H9 (cell line): ENCODE data around the gene CUL2. TPM values are rescaled to one million over a fixed set of nuclear protein-coding genes. Genes with fewer than 3 reads are reported as not detected.

Experiments used
- DNase-seq: peaks from one replicate; pipeline ENCODE4 v3.0.0-alpha.2; 2017
- H2AFZ ChIP-seq: one replicate; pipeline ENCODE4 v1.6.1; 2013; ENCODE audit warnings: mild to moderate bottlenecking, low read length, control low read depth, moderate library complexity
- H2AK5ac ChIP-seq: 2 replicates; pipeline ENCODE4 v1.6.1; 2013; ENCODE audit warnings: low read length, control low read depth, mixed read lengths; ENCODE audit not compliant: insufficient read length
- H2BK120ac ChIP-seq: one replicate; pipeline ENCODE4 v1.6.1; 2013; ENCODE audit warnings: low read depth, mild to moderate bottlenecking, low read length, control low read depth, inconsistent platforms; ENCODE audit not compliant: poor library complexity, severe bottlenecking
- H2BK12ac ChIP-seq: 2 replicates; pipeline ENCODE4 v1.6.1; 2013; ENCODE audit warnings: low read length, control low read depth, mixed read lengths, low read depth; ENCODE audit not compliant: insufficient read length
- H2BK15ac ChIP-seq: 2 replicates; pipeline ENCODE4 v1.6.1; 2013; ENCODE audit warnings: low read depth, low read length, control low read depth
- H2BK20ac ChIP-seq: one replicate; pipeline ENCODE4 v1.6.1; 2013; ENCODE audit warnings: low read depth, mild to moderate bottlenecking, low read length, control low read depth, inconsistent platforms; ENCODE audit not compliant: poor library complexity, severe bottlenecking
- H2BK5ac ChIP-seq: 2 replicates; pipeline ENCODE4 v1.6.1; 2013; ENCODE audit warnings: low read length, control low read depth, mixed read lengths; ENCODE audit not compliant: insufficient read length
- H3K14ac ChIP-seq: 2 replicates; pipeline ENCODE4 v1.6.1; 2013; ENCODE audit warnings: low read length, control low read depth; ENCODE audit not compliant: insufficient read depth
- H3K18ac ChIP-seq: 2 replicates; pipeline ENCODE4 v1.6.1; 2013; ENCODE audit warnings: low read depth, mild to moderate bottlenecking, mixed read lengths, low read length, control low read depth; ENCODE audit not compliant: insufficient read length
- H3K23ac ChIP-seq: 2 replicates; pipeline ENCODE4 v1.6.1; 2013; ENCODE audit warnings: low read length, control low read depth, mixed read lengths, low read depth; ENCODE audit not compliant: insufficient read length
- H3K23me2 ChIP-seq: 2 replicates; pipeline ENCODE4 v1.6.1; 2013; ENCODE audit warnings: low read depth, mild to moderate bottlenecking, mixed read lengths, low read length, control low read depth; ENCODE audit not compliant: insufficient read length, poor library complexity, severe bottlenecking
- H3K27ac ChIP-seq: 2 replicates; pipeline ENCODE4 v1.5.1; 2013; ENCODE audit warnings: low read length, control low read depth, mixed read lengths, low read depth; ENCODE audit not compliant: insufficient read length
- H3K27me3 ChIP-seq: 2 replicates; pipeline ENCODE4 v1.6.1; 2013; ENCODE audit warnings: low read length, control low read depth, inconsistent platforms; ENCODE audit not compliant: insufficient read depth
- H3K4ac ChIP-seq: 2 replicates; pipeline ENCODE4 v1.6.1; 2013; ENCODE audit warnings: low read depth, mild to moderate bottlenecking, control low read depth, inconsistent platforms, low read length, moderate library complexity
- H3K4me1 ChIP-seq: 2 replicates; pipeline ENCODE4 v1.6.1; 2013; ENCODE audit warnings: low read length, control low read depth, inconsistent platforms; ENCODE audit not compliant: insufficient read depth
- H3K4me2 ChIP-seq: 2 replicates; pipeline ENCODE4 v1.6.1; 2013; ENCODE audit warnings: low read length, control low read depth, mixed read lengths; ENCODE audit not compliant: insufficient read length, insufficient read depth
- H3K56ac ChIP-seq: 2 replicates; pipeline ENCODE4 v1.6.1; 2013; ENCODE audit warnings: low read depth, mild to moderate bottlenecking, mixed read lengths, low read length, control low read depth; ENCODE audit not compliant: insufficient read length
- H3K79me1 ChIP-seq: 2 replicates; pipeline ENCODE4 v1.6.1; 2013; ENCODE audit warnings: low read depth, mild to moderate bottlenecking, moderate library complexity, low read length, control low read depth, inconsistent platforms; ENCODE audit not compliant: insufficient read depth, poor library complexity, severe bottlenecking
- H3K79me2 ChIP-seq: 2 replicates; pipeline ENCODE4 v1.6.1; 2013; ENCODE audit warnings: low read length, control low read depth, inconsistent platforms; ENCODE audit not compliant: insufficient read depth
- H3K9ac ChIP-seq: 2 replicates; pipeline ENCODE4 v1.6.1; 2013; ENCODE audit warnings: low read length, control low read depth, mixed read lengths; ENCODE audit not compliant: insufficient read length; ENCODE audit errors: extremely low read depth
- H3K9me3 ChIP-seq: one replicate; pipeline ENCODE4 v1.6.1; 2013; ENCODE audit warnings: low read depth, low read length, inconsistent platforms; ENCODE audit not compliant: control insufficient read depth
- H3T11ph ChIP-seq: one replicate; pipeline ENCODE4 v1.6.1; 2013; ENCODE audit warnings: mild to moderate bottlenecking, low read length, control low read depth, inconsistent platforms
- H4K20me1 ChIP-seq: one replicate; pipeline ENCODE4 v1.6.1; 2013; ENCODE audit not compliant: control insufficient read depth, insufficient read length, insufficient read depth
- H4K5ac ChIP-seq: 2 replicates; pipeline ENCODE4 v1.6.1; 2013; ENCODE audit warnings: low read depth, mild to moderate bottlenecking, mixed read lengths, low read length, control low read depth; ENCODE audit not compliant: insufficient read length
- H4K8ac ChIP-seq: replicated peaks from 2 replicates; pipeline ENCODE4 v1.6.1; 2013; ENCODE audit warnings: low read length, control low read depth, mixed read lengths, low read depth; ENCODE audit not compliant: insufficient read length
- H4K91ac ChIP-seq: 2 replicates; pipeline ENCODE4 v1.6.1; 2013; ENCODE audit warnings: low read depth, mild to moderate bottlenecking, moderate library complexity, mixed read lengths, low read length, control low read depth; ENCODE audit not compliant: insufficient read length
- H3K27ac Mint-ChIP-seq, 3 experiments: 2 replicates in 2 of 3; 3 replicates in 1 of 3; pipeline ENCODE4 v1.8.0; 2020 to 2021; ENCODE audit warnings: mixed read lengths in 3 of 3, mild to moderate bottlenecking in 1 of 3, moderate library complexity in 1 of 3
- H3K27me3 Mint-ChIP-seq: 2 replicates; pipeline ENCODE4 v1.8.0; 2021; ENCODE audit warnings: low read depth, mild to moderate bottlenecking, moderate library complexity, mixed read lengths
- H3K36me3 Mint-ChIP-seq, 3 experiments: 2 replicates in 2 of 3; 3 replicates in 1 of 3; pipeline ENCODE4 v1.8.0; 2020 to 2021; ENCODE audit warnings: low read depth in 3 of 3, mixed read lengths in 3 of 3; ENCODE audit not compliant: insufficient read depth in 1 of 3
- H3K4me1 Mint-ChIP-seq, 2 experiments: 2 replicates each; pipeline ENCODE4 v1.8.0; 2020; ENCODE audit warnings: mixed read lengths in 2 of 2
- H3K4me3 Mint-ChIP-seq, 2 experiments: 2 replicates in 1 of 2; 3 replicates in 1 of 2; pipeline ENCODE4 v1.8.0; 2020 to 2021; ENCODE audit warnings: mild to moderate bottlenecking in 2 of 2, mixed read lengths in 2 of 2, moderate library complexity in 1 of 2
- H3K9me3 Mint-ChIP-seq, 2 experiments: 2 replicates in 1 of 2; 3 replicates in 1 of 2; pipeline ENCODE4 v1.8.0; 2020; ENCODE audit warnings: mild to moderate bottlenecking in 2 of 2, mixed read lengths in 2 of 2, moderate library complexity in 1 of 2
- CTCF ChIP-seq: fragments of 200-600 bp; sonication (generic); conservative IDR thresholded peaks from 3 replicates; pipeline ENCODE4 v1.8.0; 2021; ENCODE audit warnings: antibody characterized with exemption, mild to moderate bottlenecking
- WGBS: extraction: QIAGEN DNeasy Blood & Tissue Kit; methylation state at CpG from one replicate; pipeline ENCODE4 v1.1.7; 2013; ENCODE audit warnings: missing lambda C conversion rate, low lambda C conversion rate, mixed read lengths; ENCODE audit not compliant: insufficient read length; ENCODE audit errors: extremely low coverage; 5-methylcytosine and 5-hydroxymethylcytosine counted together
- total RNA-seq: library from RNA; stranded (reverse); gene quantifications from 2 replicates; pipeline ENCODE4 v1.2.1, GENCODE V29; 2021

Gene CUL2
- total RNA-seq, 1 experiment from 2014 or later = 43.3 TPM

- Histone ChIP-seq H3K9me3 (no peaks in the 10 kb centered on the region), H3K4me2 (no peak overlapping the region), H2BK120ac (no peak overlapping the region), H3T11ph (no peak overlapping the region), H4K20me1 (no peaks in the 10 kb centered on the region), H3K27ac (no peak overlapping the region), H2AK5ac (no peak overlapping the region), H2BK12ac (no peak overlapping the region), H3K23ac (no peak overlapping the region), H3K9ac (no peak overlapping the region), H4K91ac (no peak overlapping the region), H3K27me3 (no peaks in the 10 kb centered on the region), H2BK20ac (no peak overlapping the region), H2AFZ (no peak overlapping the region), H4K8ac (no peak overlapping the region), H3K56ac (no peak overlapping the region), H3K14ac (no peak overlapping the region), H2BK15ac (no peak overlapping the region), H3K4me1 (no peaks in the 10 kb centered on the region), H4K5ac (no peak overlapping the region), H3K4ac (no peak overlapping the region), H3K79me2 (no peaks in the 10 kb centered on the region; the same call in 1 of the 2 replicates), H3K23me2 (peaks cover 4% of the 10 kb centered on the region), H3K79me1 (no peaks in the 10 kb centered on the region), H3K18ac (no peak overlapping the region), H2BK5ac (no peak overlapping the region)
- TF ChIP-seq CTCF = no peak
- no peaks in the 10 kb centered on the region for H3K27me3 Mint-ChIP-seq
- no peaks in the 10 kb centered on the region for H3K9me3 Mint-ChIP-seq
- peak overlapping the region in 1 of 2 experiments; percentile 92; a peak in 1 of 5 replicates for H3K4me3 Mint-ChIP-seq
- H3K27ac Mint-ChIP-seq = no peak overlapping the region
- no CpG with 5 or more reads among the region's 1 CpG for WGBS
- H3K36me3 Mint-ChIP-seq = peaks cover 0 to 5% (median 4%) of the 10 kb centered on the region in 3 experiments; a peak in 4 of 7 replicates
- no peak for DNase-seq
- peaks cover 10 to 20% of the 10 kb centered on the region in 2 experiments for H3K4me1 Mint-ChIP-seq
Measured at GRCh38 chr10:35129185-35129674, 39.1 kb upstream of the CUL2 start.
